ENCODE data around the gene NUP98.
"Not testable (repeated sequence)": the region's sequence is repeated elsewhere in the genome, so short reads cannot be mapped to it uniquely, and the experiment has no call there.

The NUP98 gene

DNA sequence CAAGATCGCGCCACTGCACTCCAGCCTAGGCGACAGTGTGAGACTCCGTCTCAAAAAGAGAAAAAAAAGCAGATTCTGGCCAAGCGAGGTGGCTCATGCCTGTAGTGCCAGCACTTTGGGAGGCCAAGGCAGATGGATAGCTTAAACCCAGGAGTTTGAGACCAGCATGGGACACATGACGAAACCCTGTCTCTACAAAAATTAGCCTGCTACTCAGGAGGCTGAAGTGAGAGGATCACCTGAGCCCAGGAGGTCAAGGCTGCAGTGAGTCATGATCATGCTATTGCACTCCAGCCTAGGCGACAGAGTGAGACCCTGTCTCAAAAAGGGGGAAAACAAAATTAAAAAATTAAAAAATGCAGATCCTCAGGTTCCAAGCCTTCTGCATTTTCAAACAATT is 25.0 kb upstream of the NUP98 start:
- TF ChIP-seq, protein P1, sequence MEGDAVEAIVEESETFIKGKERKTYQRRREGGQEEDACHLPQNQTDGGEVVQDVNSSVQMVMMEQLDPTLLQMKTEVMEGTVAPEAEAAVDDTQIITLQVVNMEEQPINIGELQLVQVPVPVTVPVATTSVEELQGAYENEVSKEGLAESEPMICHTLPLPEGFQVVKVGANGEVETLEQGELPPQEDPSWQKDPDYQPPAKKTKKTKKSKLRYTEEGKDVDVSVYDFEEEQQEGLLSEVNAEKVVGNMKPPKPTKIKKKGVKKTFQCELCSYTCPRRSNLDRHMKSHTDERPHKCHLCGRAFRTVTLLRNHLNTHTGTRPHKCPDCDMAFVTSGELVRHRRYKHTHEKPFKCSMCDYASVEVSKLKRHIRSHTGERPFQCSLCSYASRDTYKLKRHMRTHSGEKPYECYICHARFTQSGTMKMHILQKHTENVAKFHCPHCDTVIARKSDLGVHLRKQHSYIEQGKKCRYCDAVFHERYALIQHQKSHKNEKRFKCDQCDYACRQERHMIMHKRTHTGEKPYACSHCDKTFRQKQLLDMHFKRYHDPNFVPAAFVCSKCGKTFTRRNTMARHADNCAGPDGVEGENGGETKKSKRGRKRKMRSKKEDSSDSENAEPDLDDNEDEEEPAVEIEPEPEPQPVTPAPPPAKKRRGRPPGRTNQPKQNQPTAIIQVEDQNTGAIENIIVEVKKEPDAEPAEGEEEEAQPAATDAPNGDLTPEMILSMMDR (IDR thresholded peaks at IDR 0.05; ENCODE audit: control insufficient read depth, insufficient read depth, low read depth, low read length, missing control alignments), result no peak
- DNase-seq (ENCODE audit: low read depth), result no peak

DNA sequence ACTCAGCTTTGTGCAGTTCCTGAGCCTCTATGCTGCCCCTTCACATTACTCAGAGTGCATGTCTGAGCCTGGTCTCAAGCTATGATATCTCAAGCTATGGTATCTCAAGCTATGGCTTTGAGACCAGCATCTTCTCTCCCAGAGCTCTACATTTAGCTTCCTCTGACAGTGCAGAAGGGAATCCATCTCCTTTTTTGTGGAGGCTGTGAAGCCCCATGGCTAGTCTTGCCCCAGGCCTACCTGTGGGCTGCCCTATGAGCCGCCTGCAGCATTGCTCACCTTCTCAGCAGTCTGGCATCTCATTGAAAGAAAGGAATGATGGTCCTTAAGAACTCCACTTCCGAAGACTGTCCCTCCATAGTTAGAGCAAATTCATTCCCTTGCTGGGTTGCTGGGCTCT is 23.6 kb upstream of the NUP98 start:
- DNase-seq (ENCODE audit: low read depth), result no peak
- TF ChIP-seq, protein P1 (IDR thresholded peaks at IDR 0.05; ENCODE audit: control insufficient read depth, insufficient read depth, low read depth, low read length, missing control alignments), result no peak
- no peak overlapping the region for H3K4me3 ChIP-seq (ENCODE audit: control insufficient read depth, low read depth, low read length)

More for the DNA sequence above, 25.0 kb upstream of the NUP98 start:
- no peak overlapping the region for H3K4me3 ChIP-seq (ENCODE audit: control insufficient read depth, low read depth, low read length)

DNA sequence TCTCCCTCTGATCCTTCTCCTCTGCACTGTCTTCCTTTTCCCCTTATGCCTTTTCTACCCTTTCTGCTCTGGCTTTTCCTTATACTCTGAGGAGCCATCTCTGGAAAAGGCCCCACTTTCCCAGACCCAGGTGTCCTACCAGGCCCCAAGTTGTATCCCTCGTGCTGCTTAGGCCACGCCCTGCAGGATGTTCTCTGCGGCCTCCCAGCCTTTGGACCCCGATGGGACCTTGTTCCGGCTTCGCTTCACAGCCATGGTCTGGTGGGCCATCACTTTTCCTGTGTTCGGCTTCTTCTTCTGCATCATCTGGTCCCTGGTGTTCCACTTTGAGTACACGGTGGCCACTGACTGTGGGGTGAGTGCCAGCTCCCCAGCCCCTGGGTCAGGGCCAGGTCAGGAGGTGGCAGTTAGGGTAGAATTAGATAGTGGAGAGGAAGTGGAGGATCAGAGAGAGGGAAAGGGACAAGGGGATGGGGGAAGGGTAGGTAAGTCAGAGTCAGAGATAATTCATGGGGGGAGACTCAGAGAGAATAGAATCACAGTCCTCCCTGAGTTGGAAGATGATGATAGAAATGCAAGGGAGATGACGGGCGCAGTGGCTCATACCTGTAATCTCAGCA is 19.9 kb upstream of the NUP98 start:
- DNase-seq (ENCODE audit: low read depth), result no peak

DNA sequence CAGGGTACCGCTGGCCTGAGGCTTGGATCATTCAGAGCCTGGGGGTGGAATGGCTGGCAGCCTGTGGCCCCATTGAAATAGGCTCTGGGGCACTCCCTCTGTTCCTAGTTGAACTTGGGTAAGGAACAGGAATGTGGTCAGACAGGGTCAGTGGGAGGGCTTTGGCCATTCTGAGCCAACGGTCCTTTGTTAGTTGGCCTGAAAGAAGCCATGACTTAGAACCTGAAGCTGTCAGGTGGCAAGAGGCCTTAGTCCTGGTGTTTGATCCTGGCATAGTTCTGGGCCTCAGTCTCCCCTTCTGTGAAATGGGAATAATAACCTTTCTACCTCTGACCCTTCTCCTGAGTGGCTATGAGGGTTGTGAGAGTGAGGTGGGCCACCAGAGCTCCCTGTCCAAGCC is 19.3 kb upstream of the NUP98 start:
- no peak overlapping the region for H3K4me3 ChIP-seq (ENCODE audit: control insufficient read depth, low read depth, low read length)
- TF ChIP-seq, protein P1 (IDR thresholded peaks at IDR 0.05; ENCODE audit: control insufficient read depth, insufficient read depth, low read depth, low read length, missing control alignments), result no peak
- DNase-seq (ENCODE audit: low read depth), result no peak

More for the DNA sequence above, 19.9 kb upstream of the NUP98 start:
- no peak overlapping the region for H3K4me3 ChIP-seq (ENCODE audit: control insufficient read depth, low read depth, low read length)
- TF ChIP-seq, protein P1 (IDR thresholded peaks at IDR 0.05; ENCODE audit: control insufficient read depth, insufficient read depth, low read depth, low read length, missing control alignments), result no peak

DNA sequence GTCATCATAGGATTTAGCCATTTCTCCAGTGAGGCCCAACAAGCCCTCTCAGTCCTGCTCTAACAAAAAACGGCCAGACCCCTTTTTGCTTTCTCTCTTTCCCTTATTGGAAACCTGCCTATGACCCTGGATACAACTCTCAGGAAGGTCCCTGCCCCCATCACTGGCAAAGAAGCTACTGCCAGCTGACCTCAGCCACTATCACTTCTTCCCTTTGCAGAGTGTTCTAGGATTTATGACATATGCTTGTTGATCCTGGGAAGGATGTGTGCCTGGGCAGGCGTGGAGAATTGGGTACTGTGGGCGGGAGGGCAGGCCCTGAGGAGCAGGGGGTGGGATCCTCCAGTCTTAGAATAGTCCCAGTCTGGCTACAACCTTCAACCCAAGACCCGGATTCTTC is 18.5 kb upstream of the NUP98 start:
- no peak overlapping the region for H3K4me3 ChIP-seq (ENCODE audit: control insufficient read depth, low read depth, low read length)
- no peak for DNase-seq (ENCODE audit: low read depth)
- TF ChIP-seq, protein P1 (IDR thresholded peaks at IDR 0.05; ENCODE audit: control insufficient read depth, insufficient read depth, low read depth, low read length, missing control alignments), result no peak

DNA sequence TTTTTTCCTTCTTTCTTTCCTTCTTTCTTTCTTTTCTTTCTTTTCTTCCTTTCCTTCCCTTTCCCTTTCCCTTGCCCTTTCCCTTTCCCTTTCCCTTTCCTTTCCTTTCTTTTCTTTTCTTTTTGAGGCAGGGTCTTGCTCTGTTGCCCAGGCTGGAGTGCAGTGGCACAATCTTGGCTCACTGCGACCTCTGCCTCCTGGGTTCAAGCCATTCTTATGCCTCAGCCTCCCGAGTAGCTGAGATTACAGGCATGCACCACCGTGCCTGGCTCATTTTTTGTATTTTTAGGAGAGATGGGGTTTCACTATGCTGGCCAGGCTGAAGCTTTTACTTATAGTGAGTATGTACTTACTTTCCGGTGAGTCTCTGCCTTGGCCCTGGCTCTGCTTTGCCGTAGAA is 17.5 kb upstream of the NUP98 start:
- not testable (repeated sequence) for H3K4me3 ChIP-seq (ENCODE audit: control insufficient read depth, low read depth, low read length); DNase-seq (ENCODE audit: low read depth)

DNA sequence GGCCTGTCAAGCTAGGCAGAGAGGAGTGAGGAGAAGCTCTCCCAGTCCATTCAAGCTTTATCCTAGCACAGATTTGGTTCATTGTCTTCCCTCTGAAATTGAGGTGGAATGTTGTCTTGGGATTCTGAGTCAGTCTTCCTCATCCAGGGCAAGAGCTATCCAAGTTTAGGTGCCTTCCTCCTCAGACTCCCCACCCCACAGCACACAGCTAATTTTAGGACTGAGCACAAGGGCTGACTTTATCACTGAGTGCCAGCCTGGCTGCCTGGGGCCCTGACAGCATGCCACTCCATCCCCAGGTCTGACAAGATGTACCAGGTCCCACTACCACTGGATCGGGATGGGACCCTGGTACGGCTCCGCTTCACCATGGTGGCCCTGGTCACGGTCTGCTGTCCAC is 13.6 kb upstream of the NUP98 start:
- DNase-seq (ENCODE audit: low read depth), result no peak
- no peak overlapping the region for H3K4me3 ChIP-seq (ENCODE audit: control insufficient read depth, low read depth, low read length)
- TF ChIP-seq, protein P1 (IDR thresholded peaks at IDR 0.05; ENCODE audit: control insufficient read depth, insufficient read depth, low read depth, low read length, missing control alignments), result no peak
